HepG2 (cell line): ENCODE data around the gene ZNF396. TPM values are rescaled to one million over a fixed set of nuclear protein-coding genes. Genes with fewer than 3 reads are reported as not detected.

Source experiments
- ARID4A ChIP-seq: sonication (generic); formaldehyde crosslinking; IDR thresholded peaks from 2 replicates; pipeline ENCODE4 v1.5.0; 2020; ENCODE audit warnings: mild to moderate bottlenecking, missing genetic modification reagents, borderline replicate concordance
- CBX5 ChIP-seq: sonication (generic); formaldehyde crosslinking; IDR thresholded peaks from 2 replicates; pipeline ENCODE4 v1.4.0; 2020; ENCODE audit warnings: missing genetic modification reagents, borderline replicate concordance
- ELF3 ChIP-seq: IDR thresholded peaks from 2 replicates; pipeline ENCODE4 v1.6.1; 2016; ENCODE audit warnings: missing genetic modification reagents, missing compliant biosample characterization
- FOXK1 ChIP-seq: sonication (generic); formaldehyde crosslinking; IDR thresholded peaks from 2 replicates; pipeline ENCODE4 v1.4.0; 2020; ENCODE audit warnings: low read depth, missing genetic modification reagents, borderline replicate concordance
- GATAD2A ChIP-seq: IDR thresholded peaks from 2 replicates; pipeline ENCODE4 v1.6.1; 2016
- HDAC1 ChIP-seq: sonication (generic); formaldehyde crosslinking; IDR thresholded peaks from 2 replicates; pipeline ENCODE4 v1.5.1; 2020; ENCODE audit warnings: mild to moderate bottlenecking, missing genetic modification reagents
- HIC2 ChIP-seq: sonication (generic); formaldehyde crosslinking; IDR thresholded peaks from 2 replicates; pipeline ENCODE4 v1.9.0; 2022; ENCODE audit warnings: low read depth, missing genetic modification reagents
- HNRNPK ChIP-seq: fragments of 200-400 bp; formaldehyde crosslinking; IDR thresholded peaks from 2 replicates; pipeline ENCODE4 v1.6.1; 2018; ENCODE audit warnings: low read length, low read depth, moderate library complexity, mild to moderate bottlenecking; ENCODE audit not compliant: poor library complexity, severe bottlenecking
- KDM2A ChIP-seq: sonication (generic); formaldehyde crosslinking; IDR thresholded peaks from 2 replicates; pipeline ENCODE4 v1.4.0; 2020; ENCODE audit warnings: low read depth, missing genetic modification reagents, borderline replicate concordance
- KMT2A ChIP-seq: sonication (generic); formaldehyde crosslinking; IDR thresholded peaks from 2 replicates; pipeline ENCODE4 v1.4.0; 2020; ENCODE audit warnings: missing genetic modification reagents
- PHF21A ChIP-seq: sonication (generic); formaldehyde crosslinking; IDR thresholded peaks from 2 replicates; pipeline ENCODE4 v1.5.0; 2020; ENCODE audit warnings: mild to moderate bottlenecking, missing genetic modification reagents
- PITX1 ChIP-seq: sonication (generic); formaldehyde crosslinking; IDR thresholded peaks from 2 replicates; pipeline ENCODE4 v1.5.1; 2020; ENCODE audit warnings: mild to moderate bottlenecking, missing genetic modification reagents
- RARA ChIP-seq: IDR thresholded peaks from 2 replicates; pipeline ENCODE4 v1.6.1; 2016; ENCODE audit warnings: missing genetic modification reagents, missing compliant biosample characterization
- RBFOX2 ChIP-seq: fragments of 200-400 bp; formaldehyde crosslinking; IDR thresholded peaks from 2 replicates; pipeline ENCODE4 v1.6.1; 2017; ENCODE audit warnings: low read depth, mild to moderate bottlenecking, low read length
- TFAP4 ChIP-seq: sonication (generic); IDR thresholded peaks from 2 replicates; pipeline ENCODE4 v1.6.1; 2016; ENCODE audit warnings: low read depth, borderline replicate concordance
- ZBTB7B ChIP-seq: sonication (generic); formaldehyde crosslinking; IDR thresholded peaks from 2 replicates; pipeline ENCODE4 v1.4.0; 2020; ENCODE audit warnings: missing genetic modification reagents
- ZMYM2 ChIP-seq: sonication (generic); formaldehyde crosslinking; IDR thresholded peaks from 2 replicates; pipeline ENCODE4 v1.8.0; 2022; ENCODE audit warnings: mild to moderate bottlenecking, missing genetic modification reagents
- ZMYM4 ChIP-seq: sonication (generic); formaldehyde crosslinking; IDR thresholded peaks from 2 replicates; pipeline ENCODE4 v1.8.1; 2023; ENCODE audit warnings: mild to moderate bottlenecking, missing genetic modification reagents
- ZNF580 ChIP-seq: IDR thresholded peaks from 2 replicates; pipeline ENCODE4 v1.6.1; 2016; ENCODE audit warnings: low read depth, borderline replicate concordance
- ZNF607 ChIP-seq: sonication (generic); formaldehyde crosslinking; IDR thresholded peaks from 2 replicates; pipeline ENCODE4 v1.5.1; 2020; ENCODE audit warnings: missing genetic modification reagents, mild to moderate bottlenecking, borderline replicate concordance
- polyA plus RNA-seq, 8 experiments: library from polyadenylated mRNA; depleted of rRNA in 3 of 8; stranded (reverse) in 7 of 8; unstranded in 1 of 8; fragments of >200 nt; fragmentation: Illumina TruSeq in 4 of 8; extraction: Trizol in 4 of 8; gene quantifications; 2 replicates each; pipeline versions ENCODE4 v1.2.1 to v1.2.3, GENCODE V29; 2011 to 2016; ENCODE audit warnings: low read depth in 4 of 8, missing spikeins in 1 of 8, mixed read lengths in 1 of 8; ENCODE audit not compliant: insufficient read depth in 1 of 8
- total RNA-seq, 5 experiments: library from RNA; depleted of rRNA; stranded (reverse); fragments of >200 nt; fragmentation: Illumina TruSeq; extraction: Trizol; gene quantifications; 2 replicates each; pipeline ENCODE4 v1.2.3, GENCODE V29; 2016; ENCODE audit warnings: low read depth in 1 of 5

Gene ZNF396
- total and polyA plus RNA-seq, 2 of the 13 experiments (the other 11 are each of a cell fraction or from before 2014, with no cell fraction given): 0.25 to 0.75 TPM

GRCh38 chr18:35376742-35377695, at the start of gene ZNF396 (continued):
- TF ChIP-seq ZNF607 (CRISPR knock-in tag) (0 out of 2 replicates have a peak, but pooled peaks have one; percentile 40), ZMYM2 (peak; percentile 33; the same call in 1 of the 2 replicates), PHF21A (no peak), RBFOX2 (peak; percentile 68), HIC2 (CRISPR knock-in tag) (no peak), ZNF580 (CRISPR knock-in tag) (0 out of 2 replicates have a peak, but pooled peaks have one; percentile 8), KDM2A (CRISPR knock-in tag) (peak; percentile 44; the same call in 1 of the 2 replicates), HNRNPK (peak; percentile 49), PITX1 (CRISPR knock-in tag) (0 out of 2 replicates have a peak, but pooled peaks have one; percentile 20), RARA (CRISPR knock-in tag) (no peak), KMT2A (CRISPR knock-in tag) (0 out of 2 replicates have a peak, but pooled peaks have one; percentile 27), ZMYM4 (peak; percentile 54; the same call in 1 of the 2 replicates), GATAD2A (CRISPR knock-in tag) (peak; percentile 29; the same call in 1 of the 2 replicates), ELF3 (CRISPR knock-in tag) (0 out of 2 replicates have a peak, but pooled peaks have one; percentile 37), ARID4A (CRISPR knock-in tag) (peak; percentile 89), HDAC1 (CRISPR knock-in tag) (peak; percentile 63; the same call in 1 of the 2 replicates), CBX5 (CRISPR knock-in tag) (no peak; the same call in 1 of the 2 replicates), TFAP4 (peak; percentile 88), FOXK1 (0 out of 2 replicates have a peak, but pooled peaks have one; percentile 17), ZBTB7B (CRISPR knock-in tag) (peak; percentile 44; the same call in 1 of the 2 replicates)
